Activated CD4-positive, alpha-beta T cell treated with anti-CD3 and anti-CD28 coated beads, Interleukin-2, Interleukin-6, amounts not matched to agents 100 ng/mL and 50 ng/mL, durations not matched to agents 16 hours and 8 hours (primary cell): ENCODE results near the gene BTBD9.
"Not testable (repeated sequence)": the region's sequence is repeated elsewhere in the genome, so short reads cannot be mapped to it uniquely, and the experiment has no call there.

Source experiments
- DNase-seq: peaks from one replicate; pipeline ENCODE4 v3.0.0-alpha.2; 2020

Gene BTBD9

DNA sequence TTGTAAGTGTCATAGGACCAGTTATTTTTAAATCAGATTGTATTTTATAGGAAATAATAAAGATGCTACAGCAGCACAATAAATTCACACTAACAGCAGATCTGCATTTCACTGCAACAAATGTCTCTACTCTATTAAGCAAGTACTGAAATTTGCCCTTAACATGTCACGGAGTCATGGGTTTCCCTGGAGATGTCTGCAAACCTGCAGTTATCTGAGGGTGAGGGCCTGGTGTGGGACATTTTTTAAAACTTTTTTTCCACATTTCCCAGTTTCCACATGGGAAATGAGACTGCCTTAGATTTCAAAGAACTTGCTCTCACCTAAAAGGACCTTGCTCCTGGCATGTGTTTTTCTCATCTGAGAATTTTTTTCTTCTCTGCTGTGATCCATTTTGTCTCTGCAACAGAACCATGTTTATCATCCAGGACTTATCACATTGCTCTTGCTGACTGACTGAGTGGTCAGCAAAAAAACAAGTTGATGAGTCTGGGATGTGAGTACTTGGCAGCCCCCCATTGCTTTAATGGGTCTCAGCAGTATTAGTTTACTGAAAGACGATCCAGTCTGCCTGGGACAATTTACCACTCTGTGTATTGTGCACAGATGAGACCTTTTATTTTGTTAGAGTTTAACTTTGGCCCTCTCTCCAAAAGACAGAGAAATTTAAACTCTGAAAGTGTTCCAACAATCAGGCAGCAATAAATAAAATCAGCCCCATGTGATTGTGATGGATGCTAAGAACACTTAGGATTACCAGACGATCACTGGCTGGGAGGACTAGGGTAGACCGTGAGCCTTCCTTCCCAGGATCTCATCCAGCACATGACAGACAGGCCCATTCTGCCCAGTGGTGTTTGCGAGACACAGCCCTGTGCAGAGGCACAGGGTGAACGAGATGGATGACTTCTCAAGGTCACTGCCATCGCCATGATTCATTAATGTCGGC is 268.8 kb downstream of the BTBD9 start:
- no peak for DNase-seq

DNA sequence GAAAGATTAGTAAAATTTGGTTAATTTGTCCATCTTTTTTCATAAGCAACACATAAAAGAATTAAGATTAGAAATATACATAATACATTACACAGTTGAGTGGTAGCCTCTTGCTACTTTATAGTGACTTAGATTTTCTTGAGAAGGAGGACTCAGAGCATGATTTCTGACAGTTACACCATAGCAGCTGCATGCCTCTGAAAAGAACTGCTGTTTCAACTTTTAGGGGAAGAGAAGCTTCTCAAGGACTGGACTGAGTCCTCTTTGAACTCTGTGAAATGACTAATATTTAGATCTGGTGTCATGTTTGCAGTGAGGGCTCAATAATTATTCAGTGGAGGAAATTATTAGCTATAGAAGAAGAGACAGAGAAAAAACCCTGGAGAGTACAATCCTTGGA is 272.5 kb downstream of the BTBD9 start:
- DNase-seq = no peak

DNA sequence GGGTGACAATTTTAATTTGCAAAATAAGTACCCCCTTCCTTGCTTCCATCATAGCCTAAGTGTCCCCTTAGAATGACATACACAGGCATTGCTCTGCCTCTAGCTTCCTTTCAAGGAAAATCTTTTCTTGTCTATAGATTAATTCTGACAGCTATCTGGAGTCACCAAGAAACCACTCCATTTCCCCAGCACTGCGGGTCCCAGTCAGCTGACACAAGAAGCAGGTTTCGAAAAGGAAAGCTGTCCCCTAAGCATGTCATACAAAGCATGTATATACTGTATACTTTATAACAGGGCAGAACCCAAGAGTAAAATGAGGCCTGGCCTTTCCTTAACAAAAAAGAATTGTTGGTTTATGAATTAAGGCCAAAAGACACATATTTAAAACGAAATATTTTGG is 273.5 kb downstream of the BTBD9 start:
- DNase-seq = no peak

DNA sequence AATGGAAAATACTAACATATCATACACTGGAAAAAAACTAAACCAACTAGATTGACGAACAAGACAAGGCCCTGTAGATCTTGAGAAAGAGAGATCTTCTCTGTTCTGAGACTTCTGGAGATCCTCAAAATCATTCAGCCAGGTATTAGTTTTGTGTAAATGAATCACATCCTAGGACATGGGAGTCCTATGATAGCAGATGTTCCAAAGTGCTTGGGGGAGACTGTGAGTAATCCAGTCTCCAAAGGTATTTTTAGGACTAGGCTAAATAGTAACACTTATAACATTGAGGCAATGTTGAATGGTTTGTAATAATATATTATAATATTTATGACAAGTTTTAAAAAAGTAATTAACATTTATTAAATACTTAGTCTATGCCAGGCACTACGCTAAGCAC is 275.0 kb downstream of the BTBD9 start:
- DNase-seq = no peak

DNA sequence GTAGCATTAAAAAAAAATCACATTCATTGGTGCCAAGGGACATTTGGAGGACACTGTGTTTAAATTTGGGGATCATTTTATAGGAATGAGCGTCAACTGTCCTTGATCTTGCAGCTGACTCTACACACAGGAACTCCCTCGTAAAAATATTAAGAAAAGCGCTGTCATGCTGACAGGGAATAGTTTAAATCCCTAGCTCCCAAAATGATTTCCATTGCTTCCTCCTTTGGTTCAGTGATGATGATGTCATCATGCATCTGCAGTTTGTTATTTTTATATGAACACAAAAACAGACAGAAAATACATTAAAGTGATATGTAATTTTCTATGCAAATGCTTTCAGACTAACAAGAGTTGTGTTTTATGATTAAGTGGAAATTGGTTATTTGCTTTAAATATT is 275.6 kb downstream of the BTBD9 start:
- DNase-seq = no peak

DNA sequence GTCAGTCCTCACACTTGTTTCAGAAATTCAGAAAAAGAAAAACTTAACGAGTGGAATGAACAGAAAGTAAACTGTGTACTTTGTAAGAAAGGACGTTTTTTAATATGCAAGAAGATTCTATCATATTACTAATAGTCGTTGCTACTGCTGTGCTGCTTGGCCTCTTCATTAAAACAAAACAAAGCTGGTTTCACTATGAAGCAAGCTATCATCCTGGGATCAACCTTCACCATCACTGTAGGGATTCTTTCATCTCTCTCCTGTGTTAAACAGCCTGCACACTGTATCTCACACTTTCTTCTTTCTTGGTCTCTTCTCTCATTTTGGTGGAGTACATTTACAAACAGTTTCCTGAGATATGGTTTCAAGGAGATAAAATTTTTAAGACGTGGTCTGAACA is 284.2 kb downstream of the BTBD9 start:
- DNase-seq = peak; percentile 18

DNA sequence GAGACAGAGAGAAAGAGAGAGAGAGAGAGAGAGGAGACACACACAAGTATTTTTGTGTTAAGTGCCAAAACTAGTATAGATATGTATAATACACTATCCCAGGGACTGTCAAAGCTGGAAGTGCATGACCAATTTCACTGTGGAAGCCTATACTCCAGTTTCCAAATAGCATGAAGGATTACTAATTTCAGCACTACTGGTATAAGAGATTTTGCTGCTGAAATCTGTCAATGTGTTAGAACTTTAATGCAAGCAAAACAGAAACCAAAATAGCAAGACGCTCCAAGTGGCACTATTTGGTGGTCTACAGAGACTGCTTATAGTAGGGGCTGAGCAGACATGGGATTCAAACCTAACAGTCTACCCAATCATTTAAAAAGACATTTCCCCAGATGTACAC is 284.8 kb downstream of the BTBD9 start:
- peak; percentile 65 for DNase-seq

DNA sequence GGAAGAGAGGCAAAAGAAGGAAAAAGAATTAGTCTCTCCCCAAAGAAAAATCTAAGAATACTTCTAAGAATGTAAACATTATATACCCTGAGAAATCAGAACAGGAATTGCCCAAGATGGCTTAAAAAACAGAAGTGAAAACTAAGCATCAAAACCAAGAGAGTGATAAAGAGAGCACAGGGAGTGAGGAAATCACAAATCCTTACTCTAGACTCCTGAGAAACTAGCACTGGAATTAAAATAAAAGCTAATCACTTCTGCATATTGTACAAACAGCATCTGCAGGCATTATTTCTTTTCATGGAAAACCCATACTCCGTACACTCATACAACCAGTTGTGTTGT is 285.7 kb downstream of the BTBD9 start:
- DNase-seq = no peak

DNA sequence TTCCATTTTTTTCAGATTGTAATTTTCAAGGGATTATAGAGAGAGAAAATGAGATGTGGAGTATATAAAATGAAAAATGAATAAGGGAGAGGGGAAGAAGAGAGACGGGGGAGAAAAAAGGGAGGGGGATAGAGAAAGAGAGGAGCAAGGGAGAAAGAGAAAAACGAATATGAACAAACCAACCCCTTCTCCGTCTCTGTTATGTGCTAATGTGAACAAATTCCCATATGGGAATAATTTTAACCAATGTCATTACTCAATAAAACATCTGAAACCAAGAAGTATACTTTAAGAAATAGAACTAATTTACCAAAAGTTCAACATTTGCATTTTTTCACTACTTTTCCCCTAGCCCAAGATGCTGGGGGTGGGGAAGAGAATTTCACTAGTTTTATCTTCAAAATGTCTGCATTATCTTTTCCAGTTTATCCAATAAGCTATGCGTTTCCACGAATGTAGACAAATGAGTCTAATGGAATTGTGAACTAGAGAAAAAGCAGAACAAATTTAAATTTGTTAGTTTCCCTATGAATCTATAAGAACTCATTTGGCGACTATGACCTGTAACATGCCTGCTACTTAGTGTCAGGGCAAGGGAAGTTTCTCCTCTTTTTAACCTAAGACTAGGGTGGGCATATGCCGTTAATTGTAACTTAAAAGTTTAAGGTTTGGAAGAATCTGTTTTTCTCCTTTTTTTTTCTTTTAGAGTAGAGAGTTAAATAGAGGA is 286.3 kb downstream of the BTBD9 start:
- peak; percentile 9 for DNase-seq

DNA sequence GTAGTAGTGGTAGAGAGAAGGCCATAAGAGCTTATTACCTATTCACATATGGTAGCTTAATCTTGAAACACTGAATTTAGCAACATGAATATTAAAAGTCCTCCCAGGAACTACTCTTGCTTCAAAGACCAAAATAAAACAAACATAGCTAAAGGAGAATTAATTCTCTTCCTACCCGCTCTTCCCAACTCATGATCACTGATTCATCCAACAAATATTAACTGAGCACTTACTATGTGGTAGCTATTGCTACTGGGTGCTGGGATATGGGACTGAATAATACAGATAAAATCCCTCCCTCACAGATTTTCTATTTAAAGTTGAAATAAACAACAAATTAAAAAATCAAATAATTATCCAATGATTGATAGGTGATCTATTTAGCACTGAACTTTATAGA is 287.1 kb downstream of the BTBD9 start:
- DNase-seq = no peak

DNA sequence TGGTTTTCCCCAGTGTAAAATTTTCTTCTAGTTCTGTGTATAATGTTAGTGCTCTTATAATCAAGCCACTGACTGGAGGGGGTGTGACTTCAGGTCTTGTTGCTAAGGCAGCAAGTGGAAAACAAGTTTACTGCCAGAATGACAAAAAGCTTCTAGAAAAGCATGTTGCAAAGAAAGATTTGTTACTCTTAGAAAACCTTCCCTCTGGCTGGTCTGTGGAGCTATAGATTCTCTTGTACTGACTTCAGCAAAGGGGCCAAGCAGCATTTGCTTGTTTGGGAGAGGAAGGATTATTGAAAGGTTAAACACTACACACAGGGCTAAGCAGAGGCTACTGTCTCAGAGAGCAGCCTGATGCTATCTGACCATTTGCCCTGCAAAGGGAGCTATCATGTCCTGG is 288.8 kb downstream of the BTBD9 start:
- DNase-seq = no peak

DNA sequence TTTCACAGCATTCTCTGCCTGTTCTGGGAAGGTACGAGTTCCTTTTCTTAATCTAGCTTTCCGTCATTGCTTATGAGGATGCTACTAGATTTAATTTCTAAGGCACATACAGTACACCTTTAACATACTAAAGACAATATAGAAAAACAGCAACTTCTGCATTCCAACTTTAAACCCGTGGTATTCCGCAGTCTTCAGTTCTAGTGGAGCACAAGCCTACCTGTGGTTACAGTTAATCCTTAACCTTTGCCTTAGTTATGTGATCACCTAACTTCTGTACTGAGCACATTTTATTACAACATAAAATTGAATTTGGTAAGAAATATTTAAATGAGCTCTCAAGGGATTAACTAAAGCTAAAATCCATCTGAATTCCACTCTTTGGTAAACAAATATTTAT is 289.5 kb downstream of the BTBD9 start:
- DNase-seq = no peak

DNA sequence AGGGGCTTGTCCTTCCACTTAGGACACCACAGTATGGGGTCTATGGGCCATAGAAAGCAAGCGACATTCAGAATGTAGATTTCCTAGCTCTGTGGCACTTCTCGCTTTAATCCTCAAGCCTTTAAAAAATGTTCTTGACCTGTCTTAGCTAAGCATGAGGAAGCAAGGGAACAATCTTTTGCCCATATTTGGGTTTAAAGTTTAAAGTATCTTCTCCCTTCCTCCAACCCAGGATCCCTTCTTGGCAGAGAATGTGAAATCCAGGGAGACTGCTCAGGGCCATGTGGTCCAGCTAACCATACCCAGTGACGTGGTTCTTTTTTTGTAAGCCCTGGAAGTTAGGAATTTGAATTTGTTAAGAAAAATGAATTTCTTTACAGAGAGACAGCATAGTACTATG is 289.9 kb downstream of the BTBD9 start:
- no peak for DNase-seq

DNA sequence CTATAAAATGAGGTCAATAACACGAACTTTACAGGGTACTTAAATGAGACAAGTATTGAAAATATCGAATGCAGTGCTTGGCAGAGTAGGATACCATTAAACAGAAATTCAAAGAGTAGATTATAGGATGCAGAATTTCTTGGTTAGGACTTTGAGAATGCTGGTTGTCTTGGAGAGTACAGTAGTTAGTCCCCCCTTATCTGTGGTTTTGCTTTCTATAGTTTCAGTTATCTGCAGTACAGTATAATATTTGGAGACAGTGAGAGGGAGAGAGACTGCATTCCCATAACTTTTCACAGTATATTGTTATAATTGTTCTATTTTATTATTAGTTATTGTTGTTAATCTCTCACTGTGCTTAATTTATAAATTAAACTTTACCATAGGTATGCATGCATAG is 290.5 kb downstream of the BTBD9 start:
- DNase-seq = no peak

DNA sequence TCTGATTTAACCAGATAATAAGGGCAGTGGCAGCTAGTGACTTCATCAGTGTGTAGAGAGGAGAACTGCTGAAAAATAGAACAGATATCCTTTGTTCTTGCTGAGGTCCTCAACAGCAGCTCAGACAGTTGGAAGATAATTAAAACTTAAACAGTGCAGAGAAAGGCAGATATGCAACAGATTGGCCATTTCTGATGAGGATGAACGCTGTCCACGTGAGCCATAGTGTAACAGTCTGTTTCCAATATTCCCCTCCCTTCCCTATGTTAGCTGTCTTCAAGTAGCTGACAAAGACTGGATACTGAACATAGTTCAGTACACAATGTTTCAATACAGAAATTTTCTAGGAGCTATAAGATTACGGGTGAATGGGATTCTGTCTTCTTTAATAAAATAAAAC is 291.4 kb downstream of the BTBD9 start:
- DNase-seq = no peak

DNA sequence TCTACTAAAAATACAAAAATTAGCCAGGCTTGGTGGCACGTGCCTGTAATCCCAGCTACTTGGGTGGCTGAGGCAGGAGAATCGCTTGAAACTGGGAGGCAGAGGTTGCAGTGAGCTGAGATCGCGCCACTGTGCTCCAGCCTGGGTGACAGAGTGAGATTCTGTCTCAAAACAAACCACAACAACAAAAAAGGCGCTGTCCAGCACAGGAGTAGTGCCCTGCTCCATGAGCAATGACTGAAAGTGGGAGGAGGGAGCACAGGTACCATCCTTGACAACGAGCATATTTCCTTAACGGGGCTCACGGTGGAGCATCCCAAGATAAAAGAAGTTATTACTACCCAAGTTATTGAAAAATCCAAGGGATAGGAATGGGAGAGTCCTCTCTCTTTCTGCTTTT is 291.9 kb downstream of the BTBD9 start:
- DNase-seq = not testable (repeated sequence)

DNA sequence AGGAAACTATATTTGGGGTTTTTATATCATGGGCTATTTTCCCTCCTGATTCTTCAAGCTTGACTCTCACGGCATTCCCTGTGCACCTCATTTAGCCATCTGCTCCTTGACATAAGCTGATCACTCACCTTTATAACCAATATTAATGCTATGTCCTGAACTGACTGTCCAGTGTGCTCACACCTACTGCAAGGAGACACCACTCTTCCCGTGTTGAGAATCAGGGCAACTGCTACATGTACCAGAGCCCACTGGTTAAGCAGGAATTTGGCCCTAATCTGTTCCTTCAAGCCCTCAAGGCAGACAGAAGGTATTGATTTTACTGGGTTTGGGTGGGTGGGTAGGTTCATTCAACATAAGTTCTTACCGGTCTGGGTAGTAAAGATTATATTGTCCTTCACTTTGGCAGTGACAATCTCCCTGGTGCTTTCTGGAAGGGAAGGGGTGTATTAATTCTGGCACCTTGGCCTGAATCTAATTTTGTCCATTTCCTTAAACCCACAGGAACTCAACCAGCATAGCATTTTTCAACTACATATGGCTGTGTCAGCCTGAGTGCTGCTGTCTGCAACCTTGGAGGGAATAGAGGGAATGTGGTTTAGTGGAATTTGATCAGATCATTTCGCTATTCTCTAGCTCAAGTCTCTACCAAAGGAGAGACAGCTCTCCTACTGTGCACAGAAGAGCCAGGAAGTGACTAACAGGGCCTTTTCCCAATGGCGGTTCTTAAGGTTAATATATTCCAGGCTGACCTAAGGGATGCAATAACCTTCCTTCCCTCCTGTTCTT is 293.2 kb downstream of the BTBD9 start:
- DNase-seq = no peak

DNA sequence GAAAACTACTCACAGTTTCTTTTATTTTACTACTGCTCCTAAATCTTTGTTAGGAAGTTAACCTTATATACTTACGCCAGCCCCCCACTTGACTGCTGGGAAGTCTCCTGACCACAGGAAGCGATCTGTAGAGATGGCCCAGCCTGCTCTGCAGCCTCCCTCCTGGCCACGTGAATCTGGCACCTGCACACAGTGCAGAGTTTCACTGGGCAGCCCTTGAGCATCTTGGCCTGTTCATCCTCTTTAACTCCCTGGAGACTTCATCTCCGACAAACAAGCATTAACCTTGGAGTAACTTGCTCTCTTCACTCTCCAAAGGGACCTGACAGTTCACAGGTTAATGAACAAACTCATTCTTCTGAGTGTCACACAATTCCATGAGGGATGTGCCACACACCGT is 294.1 kb downstream of the BTBD9 start:
- no peak for DNase-seq

DNA sequence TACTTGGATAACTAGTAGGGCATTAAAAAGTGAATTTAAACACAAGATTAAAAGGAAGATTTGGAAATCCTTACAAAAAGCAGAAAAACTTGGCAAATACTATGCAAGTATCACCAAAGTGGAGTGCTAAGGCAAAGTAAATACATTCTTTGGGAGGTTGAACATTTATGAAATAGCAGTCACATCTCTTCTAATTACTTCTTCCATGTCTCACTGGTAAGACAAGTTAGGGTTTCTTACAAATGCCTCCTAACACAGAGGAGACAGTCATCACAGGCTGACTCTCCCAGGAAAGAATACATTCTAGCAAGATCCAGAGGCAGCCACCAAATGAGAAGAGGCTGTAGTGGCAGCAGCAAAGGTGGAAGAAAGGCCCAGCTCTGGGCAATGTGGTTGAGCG is 298.2 kb downstream of the BTBD9 start:
- DNase-seq = no peak

DNA sequence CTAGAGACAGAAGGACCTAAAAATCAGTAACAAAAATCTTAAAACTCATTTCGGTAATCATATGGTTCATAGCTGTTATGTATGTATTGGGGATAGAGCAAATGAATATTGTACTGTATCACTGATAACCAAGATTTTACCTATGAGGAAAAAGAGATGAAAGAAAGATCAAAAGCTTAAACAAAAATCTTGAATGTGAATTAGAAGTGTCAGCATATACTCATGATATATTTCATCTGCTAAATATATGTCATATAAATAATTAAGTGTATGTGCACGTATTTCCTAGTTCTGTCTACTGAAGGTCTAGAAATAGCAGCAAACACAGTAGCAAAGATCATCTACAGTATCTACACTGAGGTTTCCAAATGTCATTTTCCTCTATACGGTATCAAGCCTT is 299.8 kb downstream of the BTBD9 start:
- no peak for DNase-seq

DNA sequence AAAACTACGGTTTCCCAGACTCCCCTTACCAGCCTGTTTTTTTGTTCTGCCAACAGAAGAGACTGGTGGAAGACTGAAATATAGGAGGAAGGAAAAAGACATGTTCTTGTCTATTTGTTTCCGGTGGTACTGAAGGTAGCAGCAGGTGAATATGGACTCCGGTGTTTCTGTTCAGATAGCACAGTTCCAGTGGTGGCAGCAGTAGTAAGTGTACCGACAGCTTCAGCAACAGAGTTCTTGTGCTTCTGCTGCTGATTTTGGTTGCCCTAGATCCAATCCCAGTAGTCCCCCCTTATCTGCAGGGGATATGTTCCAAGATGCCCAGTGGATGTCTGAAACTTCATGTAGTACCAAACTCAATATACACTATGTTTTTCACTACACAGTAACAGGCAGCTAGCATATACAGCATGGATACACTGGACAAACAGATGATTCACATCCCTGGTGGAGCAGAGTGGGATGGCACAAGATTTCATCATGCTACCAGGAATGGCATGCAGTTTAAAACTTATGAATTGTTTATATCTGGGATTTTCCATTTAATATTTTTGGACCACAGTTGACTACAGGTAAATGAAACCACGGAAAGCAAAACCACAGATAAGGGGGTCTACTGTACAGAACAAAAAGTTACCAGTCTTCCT is 301.8 kb downstream of the BTBD9 start:
- DNase-seq = no peak

DNA sequence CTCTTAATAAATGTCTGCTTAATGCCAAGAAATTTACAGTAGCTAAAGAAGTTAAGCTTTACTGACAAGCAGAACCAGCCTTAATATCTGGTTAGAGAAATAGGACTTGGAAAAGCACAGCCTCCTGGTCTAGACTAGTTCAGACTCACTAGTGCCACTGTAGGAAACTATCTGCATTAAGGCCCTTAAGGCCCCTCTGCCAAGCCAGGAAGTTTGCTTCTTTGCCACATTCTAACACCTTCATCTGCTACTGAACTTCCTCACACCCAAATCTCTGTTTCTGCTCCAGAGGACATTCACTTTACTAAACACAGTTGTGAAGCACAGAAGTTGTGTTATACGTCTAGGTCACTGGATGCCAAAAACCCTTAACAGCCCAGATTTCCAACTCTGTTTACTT is 302.8 kb downstream of the BTBD9 start:
- no peak for DNase-seq

DNA sequence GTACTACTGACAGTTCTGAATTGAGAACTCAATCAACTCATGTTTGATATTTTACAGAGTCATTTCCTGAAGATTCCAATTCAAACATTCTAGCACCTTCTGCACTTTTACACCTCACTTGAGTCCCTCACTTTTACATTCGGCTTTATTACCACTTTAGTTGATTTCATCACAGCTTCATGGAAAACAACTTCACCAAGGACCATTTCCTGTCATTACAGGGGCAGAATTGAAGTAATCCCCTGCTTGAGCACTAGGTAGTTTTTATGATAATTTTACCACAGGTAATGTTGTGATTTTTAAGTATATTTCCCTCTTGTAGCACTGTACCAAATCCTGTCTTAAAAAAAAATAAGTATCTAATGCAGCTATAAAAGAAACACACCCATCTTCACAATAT is 312.9 kb downstream of the BTBD9 start:
- no peak for DNase-seq
